ENCODE measurements around the gene LRRC58. TPM values are rescaled to one million over a fixed set of nuclear protein-coding genes. Genes with fewer than 3 reads are reported as not detected.
"Not testable (repeated sequence)": the region's sequence is repeated elsewhere in the genome, so short reads cannot be mapped to it uniquely, and the experiment has no call there.

LRRC58 gene
- total RNA-seq, 2 experiments from 2014 or later, result 25.7 to 28.2 TPM

GRCh38 chr3:120326784-120327183, 22.4 kb downstream of the LRRC58 start:
- no peaks in the 10 kb centered on the region for H3K4me1 Mint-ChIP-seq
- CTCF ChIA-PET, result no interaction called here
- H3K27me3 Mint-ChIP-seq, result no peaks in the 10 kb centered on the region
- DNase-seq, result no peak
- H3K27ac Mint-ChIP-seq, result no peak overlapping the region
- no peak overlapping the region for H3K4me3 Mint-ChIP-seq
- H3K36me3 Mint-ChIP-seq (ENCODE audit: low read depth), result peaks cover 49% of the 10 kb centered on the region
- POLR2A ChIA-PET, result no interaction called here
- H3K9me3 Mint-ChIP-seq, result no peaks in the 10 kb centered on the region

- ChIA-PET CTCF (no interaction called here), POLR2A (no interaction called here)
- Mint-ChIP-seq H3K4me3 (no peak overlapping the region), H3K27me3 (no peaks in the 10 kb centered on the region), H3K4me1 (no peaks in the 10 kb centered on the region), H3K36me3 (ENCODE audit: low read depth) (peaks cover 47% of the 10 kb centered on the region), H3K9me3 (no peaks in the 10 kb centered on the region), H3K27ac (no peak overlapping the region)
- DNase-seq, result no peak
Observed at GRCh38 chr3:120324190-120324589, 25.0 kb downstream of the LRRC58 start.

DNA sequence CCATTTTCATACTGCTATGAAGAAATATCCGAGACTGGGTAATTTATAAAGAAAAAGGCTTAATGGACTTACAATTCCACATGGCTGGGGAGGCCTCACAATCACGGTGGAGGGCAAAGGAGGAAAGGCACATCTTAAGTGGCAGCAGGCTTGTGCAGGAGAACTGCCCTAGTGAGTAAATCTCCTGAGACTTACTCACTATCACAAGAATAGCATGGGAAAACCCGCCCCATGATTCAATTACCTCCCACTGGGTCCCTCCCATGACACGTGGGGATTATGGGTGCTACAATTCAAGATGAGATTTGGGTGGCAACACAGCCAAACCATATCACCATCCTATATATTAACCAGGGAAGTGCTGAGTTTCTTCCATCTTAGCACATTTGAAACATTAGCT, 25.4 kb downstream of the LRRC58 start:
- H3K4me3 Mint-ChIP-seq, H3K4me1 Mint-ChIP-seq, CTCF ChIA-PET, H3K27me3 Mint-ChIP-seq, H3K27ac Mint-ChIP-seq, DNase-seq, POLR2A ChIA-PET, H3K9me3 Mint-ChIP-seq: not testable (repeated sequence)
- peaks cover 46% of the 10 kb centered on the region for H3K36me3 Mint-ChIP-seq (ENCODE audit: low read depth)

GRCh38 chr3:120311863-120312794, 37.0 kb downstream of the LRRC58 start:
- CTCF ChIA-PET, result no interaction called here
- Mint-ChIP-seq H3K4me3 (no peak overlapping the region), H3K4me1 (peaks cover 6% of the 10 kb centered on the region), H3K27ac (no peak overlapping the region), H3K36me3 (ENCODE audit: low read depth) (peaks cover 21% of the 10 kb centered on the region), H3K27me3 (peaks cover 9% of the 10 kb centered on the region), H3K9me3 (peaks cover 16% of the 10 kb centered on the region)
- POLR2A ChIA-PET, result no interaction called here
- DNase-seq, result no peak

DNA sequence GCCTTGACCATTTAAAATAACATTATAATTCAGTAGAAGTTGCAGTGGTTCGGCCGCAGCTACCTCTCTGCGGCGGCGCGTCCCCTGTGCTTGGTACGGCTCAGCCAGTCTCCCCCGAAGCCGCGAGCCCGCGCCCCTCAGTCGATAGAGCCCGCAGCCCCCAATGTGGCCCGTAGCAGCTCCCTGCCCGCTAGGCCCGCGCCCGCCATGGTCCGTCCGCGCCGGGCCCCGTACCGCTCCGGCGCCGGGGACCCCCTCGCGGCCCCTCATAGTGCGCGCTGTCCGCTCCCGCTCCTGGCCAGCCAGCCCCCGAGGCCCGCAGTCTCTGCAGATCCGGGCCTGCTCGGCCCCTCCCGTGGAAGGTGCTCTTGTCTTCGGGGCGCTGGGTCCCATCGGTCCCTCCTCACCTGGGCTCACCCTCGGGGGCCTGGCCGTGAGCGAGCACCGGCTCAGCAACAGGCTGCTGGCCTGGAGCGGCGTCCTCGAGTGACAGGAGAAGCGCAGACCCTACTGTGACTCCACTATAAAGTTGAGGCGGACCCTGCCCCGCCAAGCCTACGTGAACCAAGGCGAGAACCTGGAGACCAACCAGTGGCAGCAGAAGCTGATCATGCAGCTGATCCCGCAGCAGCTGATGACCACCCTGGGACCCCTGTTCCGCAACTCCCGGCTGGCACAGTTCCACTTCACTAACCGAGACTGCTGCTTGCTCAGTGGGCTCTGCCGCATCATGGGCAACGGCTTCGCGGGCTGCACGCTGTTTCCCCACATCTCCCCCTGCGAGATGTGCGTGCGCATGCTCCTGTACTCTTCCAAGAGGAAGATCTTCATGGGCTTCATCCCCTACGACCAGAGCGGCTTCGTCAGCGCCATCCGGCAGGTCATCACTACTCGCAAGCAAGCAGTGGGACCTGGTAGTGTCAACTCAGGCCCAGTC, 42.4 kb downstream of the LRRC58 start:
- Mint-ChIP-seq H3K27me3 (peaks cover 9% of the 10 kb centered on the region), H3K27ac (no peak overlapping the region), H3K9me3 (no peaks in the 10 kb centered on the region), H3K4me3 (no peak overlapping the region), H3K36me3 (ENCODE audit: low read depth) (no peaks in the 10 kb centered on the region), H3K4me1 (no peaks in the 10 kb centered on the region)
- POLR2A ChIA-PET, result no interaction called here
- DNase-seq, result no peak
- CTCF ChIA-PET, result no interaction called here

DNA sequence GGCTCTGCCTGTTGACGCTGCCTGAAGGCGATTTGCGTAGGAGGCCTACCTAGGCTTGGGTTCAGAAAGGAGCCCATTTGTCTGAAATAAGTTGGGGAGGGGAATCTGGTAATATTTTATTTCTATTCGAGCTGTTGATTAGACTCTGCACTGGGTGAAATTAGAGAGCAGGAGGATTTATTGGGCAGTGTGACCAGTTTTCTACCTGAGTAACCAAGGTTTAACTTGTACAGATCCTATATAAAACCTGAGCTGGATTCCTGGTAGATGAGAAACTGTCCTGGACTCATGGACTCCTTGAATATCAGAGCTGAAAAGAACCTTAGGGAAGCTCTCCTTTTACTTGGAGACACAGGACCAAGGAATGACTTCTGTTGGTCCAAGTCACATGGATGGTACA, 44.5 kb downstream of the LRRC58 start:
- no peak for DNase-seq
- no peak overlapping the region for H3K27ac Mint-ChIP-seq
- ChIA-PET CTCF (no interaction called here), POLR2A (no interaction called here)
- H3K4me1 Mint-ChIP-seq, result no peaks in the 10 kb centered on the region
- H3K27me3 Mint-ChIP-seq, result peaks cover 4% of the 10 kb centered on the region
- H3K36me3 Mint-ChIP-seq (ENCODE audit: low read depth), result no peaks in the 10 kb centered on the region
- no peaks in the 10 kb centered on the region for H3K9me3 Mint-ChIP-seq
- no peak overlapping the region for H3K4me3 Mint-ChIP-seq

DNA sequence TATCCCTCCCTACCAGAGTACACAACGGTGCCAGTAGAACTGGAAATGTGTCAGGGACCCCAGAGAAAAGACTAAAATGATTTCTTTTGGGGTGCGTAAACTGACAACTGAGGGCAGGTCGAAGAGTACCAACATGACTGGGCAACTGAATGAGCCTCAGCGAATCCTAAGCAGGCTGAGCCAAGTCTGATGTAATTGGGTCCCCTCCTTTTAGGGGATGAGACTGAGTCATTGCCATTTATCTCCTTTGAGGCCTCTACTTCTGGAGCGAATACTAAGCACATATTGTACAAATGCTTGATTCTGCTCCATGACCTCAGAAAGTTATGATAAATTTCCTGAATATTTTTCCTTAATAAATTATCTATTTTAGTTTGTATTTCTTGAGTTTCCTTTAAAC, 46.8 kb downstream of the LRRC58 start:
- Mint-ChIP-seq H3K4me1 (no peaks in the 10 kb centered on the region), H3K36me3 (ENCODE audit: low read depth) (no peaks in the 10 kb centered on the region), H3K9me3 (no peaks in the 10 kb centered on the region), H3K4me3 (no peak overlapping the region), H3K27ac (no peak overlapping the region), H3K27me3 (peaks cover 7% of the 10 kb centered on the region)
- CTCF ChIA-PET, result no interaction called here
- no peak for DNase-seq
- POLR2A ChIA-PET, result no interaction called here

DNA sequence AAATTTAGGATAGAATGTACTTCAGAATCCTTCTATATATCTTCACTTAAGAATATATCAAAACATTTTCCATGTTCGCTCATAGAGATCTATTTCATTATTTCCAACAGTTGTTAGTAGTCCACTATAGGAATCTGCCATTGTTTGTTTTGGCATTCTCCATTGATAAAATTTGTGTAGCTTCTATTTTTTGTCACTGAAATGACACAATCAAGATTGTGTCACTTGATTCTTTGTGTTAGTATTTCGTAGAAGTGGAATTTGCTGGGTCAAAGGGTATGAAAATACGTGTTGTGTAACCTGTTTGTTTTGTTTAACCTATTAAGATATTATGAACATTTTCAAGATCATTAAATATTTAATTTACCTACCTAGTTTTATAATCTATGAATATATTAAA, 48.2 kb downstream of the LRRC58 start:
- ChIA-PET POLR2A (interaction anchor here (0.6 kb wide), 1 partner anchor 227 kb away, joined by 3 read pairs; no protein-coding TSS in a partner anchor), CTCF (interaction anchor here (0.9 kb wide), 1 partner anchor 15 kb away, joined by 3 read pairs; no protein-coding TSS in a partner anchor)
- H3K36me3 Mint-ChIP-seq (ENCODE audit: low read depth), result no peaks in the 10 kb centered on the region
- no peak overlapping the region for H3K27ac Mint-ChIP-seq
- DNase-seq, result no peak
- no peaks in the 10 kb centered on the region for H3K4me1 Mint-ChIP-seq
- peaks cover 8% of the 10 kb centered on the region for H3K27me3 Mint-ChIP-seq
- no peaks in the 10 kb centered on the region for H3K9me3 Mint-ChIP-seq
- no peak overlapping the region for H3K4me3 Mint-ChIP-seq

DNA sequence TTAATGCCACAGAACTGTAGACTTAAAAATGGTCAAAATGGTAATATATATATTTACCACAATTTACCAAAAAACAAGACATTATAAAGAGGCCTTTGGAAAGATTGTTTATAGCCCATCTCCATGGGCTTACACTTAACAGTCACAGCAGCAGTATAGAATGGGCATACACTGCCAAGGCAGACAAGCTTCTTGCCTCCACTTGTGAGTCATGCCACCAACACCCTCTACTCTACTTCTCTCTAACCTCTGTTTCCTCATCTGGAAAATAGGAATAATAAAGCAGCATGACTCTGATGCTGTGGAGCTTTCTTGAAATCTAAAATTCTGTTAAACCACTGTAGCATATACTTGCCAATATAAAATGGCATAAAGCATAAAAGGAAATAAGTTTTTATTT, 49.8 kb downstream of the LRRC58 start:
- DNase-seq, result no peak
- no peaks in the 10 kb centered on the region for H3K36me3 Mint-ChIP-seq (ENCODE audit: low read depth)
- peaks cover 15% of the 10 kb centered on the region for H3K27me3 Mint-ChIP-seq
- H3K9me3 Mint-ChIP-seq, result no peaks in the 10 kb centered on the region
- H3K27ac Mint-ChIP-seq, result no peak overlapping the region
- H3K4me3 Mint-ChIP-seq, result no peak overlapping the region
- ChIA-PET CTCF (no interaction called here), POLR2A (no interaction called here)
- H3K4me1 Mint-ChIP-seq, result no peaks in the 10 kb centered on the region

- Mint-ChIP-seq H3K27ac (no peak overlapping the region), H3K9me3 (peaks cover 1% of the 10 kb centered on the region), H3K4me1 (no peaks in the 10 kb centered on the region), H3K36me3 (ENCODE audit: low read depth) (no peaks in the 10 kb centered on the region), H3K27me3 (peaks cover 19% of the 10 kb centered on the region), H3K4me3 (no peak overlapping the region)
- ChIA-PET CTCF (no interaction called here), POLR2A (no interaction called here)
- no peak for DNase-seq
Observed at GRCh38 chr3:120298996-120299395, 50.2 kb downstream of the LRRC58 start.

GRCh38 chr3:120291552-120291951, 57.6 kb downstream of the LRRC58 start:
- H3K4me3 Mint-ChIP-seq; H3K36me3 Mint-ChIP-seq (ENCODE audit: low read depth); H3K27ac Mint-ChIP-seq; POLR2A ChIA-PET; DNase-seq; H3K4me1 Mint-ChIP-seq: not testable (repeated sequence)
- Mint-ChIP-seq H3K27me3 (peaks cover 21% of the 10 kb centered on the region), H3K9me3 (peaks cover 15% of the 10 kb centered on the region)
- CTCF ChIA-PET, result interaction anchor here (0.6 kb wide), 1 partner anchor 108 kb away, joined by 3 read pairs; no protein-coding TSS in a partner anchor

GRCh38 chr3:120289636-120290035, 59.5 kb downstream of the LRRC58 start:
- CTCF ChIA-PET, result no interaction called here
- H3K9me3 Mint-ChIP-seq, result peaks cover 15% of the 10 kb centered on the region
- DNase-seq, result no peak
- H3K27me3 Mint-ChIP-seq, result peaks cover 31% of the 10 kb centered on the region
- no peak overlapping the region for H3K4me3 Mint-ChIP-seq
- POLR2A ChIA-PET, result no interaction called here
- no peak overlapping the region for H3K27ac Mint-ChIP-seq
- no peaks in the 10 kb centered on the region for H3K4me1 Mint-ChIP-seq
- H3K36me3 Mint-ChIP-seq (ENCODE audit: low read depth), result no peaks in the 10 kb centered on the region

DNA sequence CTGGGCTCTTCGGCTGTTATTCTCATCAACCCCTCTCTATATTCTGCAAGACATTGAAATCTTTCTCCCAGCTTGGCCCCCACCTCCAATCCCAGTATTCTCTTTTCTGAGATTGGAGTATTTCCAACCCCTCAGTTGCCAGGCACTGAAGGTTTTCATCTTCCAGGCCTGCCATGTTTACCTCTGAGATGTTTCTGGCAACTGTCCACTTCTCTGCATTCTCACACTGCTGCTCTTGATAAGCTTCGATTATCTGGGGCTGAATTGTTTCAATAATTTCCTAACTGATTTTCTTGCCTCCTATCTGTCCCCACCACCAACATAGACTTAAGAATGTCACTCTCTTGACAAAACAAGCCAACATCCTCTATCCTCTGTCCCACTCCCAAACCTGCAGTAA, 62.7 kb downstream of the LRRC58 start:
- H3K9me3 Mint-ChIP-seq, result peaks cover 6% of the 10 kb centered on the region
- H3K4me1 Mint-ChIP-seq, result no peaks in the 10 kb centered on the region
- ChIA-PET POLR2A (no interaction called here), CTCF (interaction anchor here (0.5 to 0.7 kb wide), 3 partner anchors 14 to 537 kb away, joined by 3 read pairs; no protein-coding TSS in a partner anchor)
- peaks cover 45% of the 10 kb centered on the region for H3K27me3 Mint-ChIP-seq
- no peak overlapping the region for H3K4me3 Mint-ChIP-seq
- no peak for DNase-seq
- H3K36me3 Mint-ChIP-seq (ENCODE audit: low read depth), result no peaks in the 10 kb centered on the region
- H3K27ac Mint-ChIP-seq, result no peak overlapping the region

All from activated CD4-positive, alpha-beta T cell treated with anti-CD3 and anti-CD28 coated beads, Interleukin-2, amount 10 ng/mL, durations not matched to agents 7 days and 5 days (primary cell).